ENCODE data around the gene FBXO44.
A peak's percentile ranks its signal among the peaks of the same experiment; 100 is the strongest.

The FBXO44 gene

GRCh38 chr1:11684070-11684469 is 29.4 kb downstream of the FBXO44 start:
- no peaks in the 10 kb centered on the region for H3K9me3 Mint-ChIP-seq
- DNase-seq, result no peak
- peaks cover 24% of the 10 kb centered on the region for H3K27me3 Mint-ChIP-seq
- no peak for ATAC-seq
- H3K4me3 Mint-ChIP-seq, result no peak overlapping the region
- peaks cover 23% of the 10 kb centered on the region for H3K4me1 Mint-ChIP-seq
- no peak overlapping the region for H3K27ac Mint-ChIP-seq

- Mint-ChIP-seq H3K4me3 (no peak overlapping the region), H3K4me1 (peaks cover 15% of the 10 kb centered on the region), H3K27ac (no peak overlapping the region), H3K9me3 (no peaks in the 10 kb centered on the region), H3K27me3 (peaks cover 36% of the 10 kb centered on the region)
- DNase-seq, result no peak
- ATAC-seq, result no peak
These were observed 30.6 kb downstream of the FBXO44 start for GRCh38 chr1:11685210-11685752.

GRCh38 chr1:11688506-11688905 is 33.8 kb downstream of the FBXO44 start:
- Mint-ChIP-seq H3K4me1 (peaks cover 28% of the 10 kb centered on the region), H3K4me3 (no peak overlapping the region), H3K27ac (no peak overlapping the region), H3K9me3 (no peaks in the 10 kb centered on the region), H3K27me3 (peaks cover 64% of the 10 kb centered on the region)
- DNase-seq, result no peak
- no peak for ATAC-seq

GRCh38 chr1:11690397-11691301 is 36.0 kb downstream of the FBXO44 start:
- H3K27me3 Mint-ChIP-seq, result peaks cover 72% of the 10 kb centered on the region
- ATAC-seq (no peak), DNase-seq (no peak)
- H3K9me3 Mint-ChIP-seq, result no peaks in the 10 kb centered on the region
- peak overlapping the region; percentile 29 to 80 for H3K4me3 Mint-ChIP-seq
- H3K4me1 Mint-ChIP-seq, result peaks cover 36% of the 10 kb centered on the region
- H3K27ac Mint-ChIP-seq, result no peak overlapping the region

DNA sequence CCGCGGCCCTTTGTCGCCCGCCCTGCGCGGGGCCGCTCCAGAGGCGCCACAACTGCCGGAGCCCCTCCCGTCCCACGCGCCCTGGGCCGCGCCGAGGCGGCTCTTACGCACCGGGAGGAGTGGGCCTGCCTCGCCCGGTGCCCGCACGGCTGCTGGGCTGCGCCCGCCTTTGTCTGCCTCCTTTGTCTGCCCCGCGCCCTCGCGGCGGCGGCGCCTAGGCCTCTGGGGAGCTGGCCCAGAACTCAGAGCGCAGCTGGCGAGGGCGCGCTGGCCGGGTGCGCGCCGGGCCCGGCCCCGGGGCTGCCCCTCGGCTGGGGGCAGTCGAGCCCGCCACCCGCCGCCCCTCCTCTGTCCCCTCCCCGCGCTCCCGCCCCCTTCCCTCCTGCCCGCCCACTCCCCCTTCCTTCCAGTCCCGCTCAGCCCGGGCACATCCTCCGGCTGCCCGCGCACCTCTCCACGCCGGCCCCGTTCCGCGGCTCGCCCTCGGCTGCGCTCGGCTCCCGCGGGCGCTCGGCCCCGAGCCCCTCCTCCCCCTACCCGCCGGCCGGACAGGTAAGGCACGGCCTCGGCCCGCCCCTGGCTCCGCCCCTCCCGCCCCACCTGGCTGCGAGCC is 36.7 kb downstream of the FBXO44 start, which contains the start of gene DRAXIN:
Gene DRAXIN, plus strand, starts transcription at position 409 of the 613 bp plus-strand sequence. CDS start 14,549 bp downstream, outside the sequence.
- no peak within 1 kb of the TSS for H3K27ac Mint-ChIP-seq
- DNase-seq, result no peak

DNA sequence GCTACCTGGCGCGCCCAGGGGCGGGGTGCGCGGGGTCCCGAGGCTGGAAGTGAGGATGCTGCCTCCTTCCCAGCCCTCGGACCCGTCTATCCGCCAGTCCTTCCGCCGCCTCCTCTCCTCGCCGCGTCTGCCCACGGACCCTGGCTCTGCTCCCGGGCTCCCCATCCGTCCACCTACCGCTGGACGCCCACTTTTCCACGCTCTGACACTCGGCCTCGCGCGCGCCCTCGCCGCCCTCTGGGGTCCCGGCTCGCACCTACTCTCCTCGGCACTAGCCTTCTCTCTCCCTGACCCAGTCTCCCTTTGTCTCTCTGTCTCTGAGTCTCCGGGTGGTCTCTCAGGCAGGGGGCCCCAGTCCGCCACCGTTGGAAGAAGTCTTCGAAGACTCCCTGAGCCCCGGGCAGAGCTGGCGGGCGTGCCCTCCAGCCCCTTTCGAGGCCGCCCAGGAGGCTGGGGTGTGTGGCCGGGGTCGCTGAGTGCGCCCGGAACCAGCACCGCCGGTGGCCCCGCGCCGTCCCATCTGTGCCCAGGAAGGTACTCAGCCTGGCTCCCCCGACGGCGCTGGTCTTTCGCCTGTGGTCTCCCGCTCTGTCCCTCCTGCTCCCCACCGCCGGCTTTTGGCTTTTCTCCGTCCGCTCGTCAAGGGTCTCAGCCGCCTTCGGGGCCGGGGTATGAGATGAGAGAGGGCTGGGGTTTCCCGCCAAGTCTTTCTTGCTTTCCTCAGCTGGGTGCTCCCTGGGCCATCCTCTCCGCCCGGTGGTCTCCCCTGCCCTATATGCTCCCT is 37.4 kb downstream of the FBXO44 start:
- DNase-seq (no peak), ATAC-seq (no peak)
- Mint-ChIP-seq H3K4me3 (peak overlapping the region; percentile 70 to 82), H3K27ac (no peak overlapping the region), H3K9me3 (no peaks in the 10 kb centered on the region), H3K4me1 (peaks cover 36% of the 10 kb centered on the region), H3K27me3 (peaks cover 65% of the 10 kb centered on the region)

More for the DNA sequence above, 36.7 kb downstream of the FBXO44 start, which contains the start of gene DRAXIN:
- H3K4me1 Mint-ChIP-seq, result peaks cover 36% of the 10 kb centered on the region
- H3K27me3 Mint-ChIP-seq, result peaks cover 66% of the 10 kb centered on the region
- ATAC-seq, result peak; percentile 16
- H3K4me3 Mint-ChIP-seq, result peak within 1 kb of the TSS; percentile 70 to 82
- no peaks in the 10 kb centered on the region for H3K9me3 Mint-ChIP-seq

- Mint-ChIP-seq H3K27ac (peak overlapping the region in 1 of 2 donors; percentile 7), H3K27me3 (peaks cover 58% of the 10 kb centered on the region), H3K4me3 (peak overlapping the region; percentile 24 to 52), H3K9me3 (no peaks in the 10 kb centered on the region), H3K4me1 (peaks cover 43% of the 10 kb centered on the region)
- DNase-seq (peak; percentile 57 to 76), ATAC-seq (peak; percentile 94)
These were observed 38.4 kb downstream of the FBXO44 start for GRCh38 chr1:11693024-11693590.

DNA sequence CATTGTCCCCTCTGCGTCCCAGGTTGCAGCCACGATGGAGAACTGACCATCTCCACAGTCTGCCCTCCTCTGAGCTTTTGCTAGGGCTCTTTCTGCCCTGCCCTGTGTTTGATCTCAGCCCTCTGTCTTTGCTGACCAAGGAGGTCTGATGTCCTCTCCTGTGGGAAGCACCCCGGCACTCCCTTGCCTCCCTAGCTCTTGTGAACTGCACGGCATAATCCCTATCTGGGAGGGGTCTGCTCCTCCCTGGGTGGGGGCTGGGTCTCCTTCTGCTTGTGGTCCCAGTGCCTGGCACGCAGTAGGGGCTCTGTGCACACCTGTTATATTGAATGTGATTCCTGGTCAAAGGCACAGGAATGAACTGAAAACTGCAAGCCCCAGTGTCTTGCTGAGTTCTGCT is 39.2 kb downstream of the FBXO44 start:
- no peak for ATAC-seq
- Mint-ChIP-seq H3K9me3 (no peaks in the 10 kb centered on the region), H3K4me1 (peaks cover 45% of the 10 kb centered on the region), H3K27ac (no peak overlapping the region), H3K27me3 (peaks cover 50% of the 10 kb centered on the region), H3K4me3 (no peak overlapping the region)
- no peak for DNase-seq

DNA sequence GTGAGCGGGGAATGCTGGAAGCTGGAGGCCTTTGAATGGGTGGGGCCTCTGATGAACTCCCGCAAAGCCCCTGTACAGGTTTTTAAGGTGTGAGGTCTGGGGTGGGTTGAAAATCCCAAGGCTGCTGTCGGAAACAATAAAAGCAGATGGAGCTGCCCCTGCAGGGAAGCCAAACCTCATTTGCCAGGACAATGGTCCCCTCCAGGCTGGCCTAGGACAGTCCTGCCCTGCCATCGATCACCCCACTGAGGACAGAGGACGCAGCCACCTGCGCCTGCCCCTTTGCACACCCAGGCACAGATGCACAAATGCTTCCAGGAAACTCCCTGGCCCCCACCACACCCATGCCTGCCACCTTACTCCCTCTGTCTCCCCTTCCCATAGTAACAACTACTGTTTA is 41.2 kb downstream of the FBXO44 start:
- H3K27me3 Mint-ChIP-seq, result peaks cover 31% of the 10 kb centered on the region
- no peaks in the 10 kb centered on the region for H3K9me3 Mint-ChIP-seq
- no peak overlapping the region for H3K27ac Mint-ChIP-seq
- DNase-seq (no peak), ATAC-seq (no peak)
- no peak overlapping the region for H3K4me3 Mint-ChIP-seq
- H3K4me1 Mint-ChIP-seq, result peaks cover 36% of the 10 kb centered on the region

DNA sequence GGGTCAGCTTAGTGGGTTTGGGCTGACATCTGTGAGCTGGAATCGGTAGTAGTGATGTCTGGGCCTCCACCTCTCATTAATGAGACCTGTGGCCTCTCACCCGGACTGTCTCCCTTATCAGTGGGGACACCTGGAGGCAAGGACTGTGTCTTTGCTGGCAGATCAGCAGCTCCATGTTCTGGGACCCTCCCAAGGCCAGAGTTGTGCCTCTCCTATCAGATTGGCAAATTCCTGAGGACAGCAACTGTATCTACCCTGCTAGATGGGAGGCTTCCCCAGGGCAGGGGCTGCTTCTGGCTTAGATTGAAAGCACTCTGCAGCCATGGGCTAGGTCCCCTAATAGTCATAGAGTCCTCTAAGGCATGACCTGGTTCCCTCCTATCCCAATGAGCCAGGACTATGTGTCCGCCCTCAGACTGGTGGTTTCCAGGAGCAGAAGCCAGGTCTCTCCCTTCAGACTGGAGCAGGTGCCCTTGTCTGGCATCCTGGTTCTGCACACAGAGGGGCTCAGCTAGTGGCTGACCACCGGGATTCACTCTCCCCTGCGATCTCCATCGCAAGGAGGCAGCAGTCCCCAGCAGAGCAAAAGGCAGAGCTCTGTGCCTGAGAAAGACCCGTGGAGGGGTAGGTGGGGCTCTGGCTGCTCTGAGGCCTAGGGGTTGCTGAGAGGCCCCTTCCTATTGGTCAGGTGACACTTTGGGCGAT is 42.7 kb downstream of the FBXO44 start:
- H3K4me1 Mint-ChIP-seq, result peaks cover 28% of the 10 kb centered on the region
- H3K9me3 Mint-ChIP-seq, result no peaks in the 10 kb centered on the region
- no peak overlapping the region for H3K27ac Mint-ChIP-seq

GRCh38 chr1:11697893-11698210 is 43.2 kb downstream of the FBXO44 start:
- Mint-ChIP-seq H3K4me1 (peaks cover 23% of the 10 kb centered on the region), H3K4me3 (no peak overlapping the region), H3K27ac (no peak overlapping the region), H3K9me3 (no peaks in the 10 kb centered on the region), H3K27me3 (peaks cover 15% of the 10 kb centered on the region)
- DNase-seq (no peak), ATAC-seq (no peak)

More for the DNA sequence above, 42.7 kb downstream of the FBXO44 start:
- ATAC-seq, result no peak
- Mint-ChIP-seq H3K27me3 (peaks cover 20% of the 10 kb centered on the region), H3K4me3 (no peak overlapping the region)
- no peak for DNase-seq

DNA sequence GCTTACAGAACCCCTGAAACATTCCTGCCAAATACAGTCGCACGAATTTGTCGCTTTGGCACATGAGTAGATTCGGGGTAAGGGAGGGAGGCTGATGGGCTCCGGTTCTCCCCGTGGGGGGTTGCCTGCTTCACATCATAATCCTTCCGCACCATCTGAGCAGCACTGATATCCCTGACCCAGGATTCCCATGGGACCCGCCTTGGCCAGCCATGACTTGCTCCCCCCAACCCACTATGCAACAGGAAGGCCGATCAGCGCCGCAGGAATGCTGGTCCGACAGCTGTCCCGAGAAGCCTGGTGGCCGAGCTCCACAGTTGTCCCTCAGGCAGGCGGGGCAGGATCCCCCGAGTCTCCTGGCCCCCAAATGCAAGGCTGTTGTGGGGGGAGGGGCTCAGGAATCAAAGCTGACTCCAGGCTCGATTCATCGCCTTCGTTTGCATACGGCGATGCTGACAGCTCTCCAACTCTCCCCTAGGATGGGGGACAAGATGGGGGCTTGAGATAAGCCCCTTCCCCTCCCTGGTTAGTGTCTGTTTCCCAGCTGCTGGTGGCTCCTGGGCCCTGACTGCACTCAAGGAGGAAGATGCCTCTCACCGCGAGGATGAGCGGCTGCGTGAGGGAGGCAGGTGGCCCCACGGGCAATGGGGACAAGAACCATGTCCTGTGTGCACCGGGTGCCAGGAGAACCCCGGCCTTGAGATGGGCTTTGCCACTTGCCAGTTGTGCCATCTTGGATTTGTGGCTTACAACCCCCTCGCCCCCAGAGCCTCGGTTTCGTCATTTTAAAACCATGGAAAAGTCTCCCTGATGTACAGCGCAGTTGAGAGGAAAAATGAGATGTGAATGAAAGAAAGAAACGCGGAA is 46.2 kb downstream of the FBXO44 start:
- H3K4me3 Mint-ChIP-seq, result no peak overlapping the region
- no peaks in the 10 kb centered on the region for H3K9me3 Mint-ChIP-seq
- H3K4me1 Mint-ChIP-seq, result peaks cover 18% of the 10 kb centered on the region
- ATAC-seq, result no peak
- peaks cover 8% of the 10 kb centered on the region for H3K27me3 Mint-ChIP-seq
- no peak overlapping the region for H3K27ac Mint-ChIP-seq
- no peak for DNase-seq

DNA sequence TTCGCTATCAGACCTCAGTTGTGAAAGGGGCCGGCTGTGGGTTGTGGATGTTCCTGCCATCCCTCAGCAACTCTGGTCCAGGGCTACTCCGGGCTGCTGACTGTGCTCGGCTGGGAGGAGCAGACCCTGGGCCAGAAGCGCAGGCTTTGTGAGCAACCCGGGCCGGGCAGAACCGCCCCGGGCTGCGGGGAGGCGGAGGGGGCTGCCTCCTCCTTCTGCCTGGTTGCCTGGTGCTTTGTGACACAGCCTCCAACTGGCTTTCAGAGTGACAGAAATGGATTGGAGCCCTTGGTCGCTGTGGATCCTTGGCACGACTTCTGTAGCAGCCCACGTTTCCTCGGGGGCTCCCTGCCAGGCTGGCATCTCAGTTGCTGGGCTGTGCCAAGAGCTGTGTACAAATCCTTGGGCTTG is 46.9 kb downstream of the FBXO44 start:
- Mint-ChIP-seq H3K27me3 (peaks cover 8% of the 10 kb centered on the region), H3K4me1 (peaks cover 18% of the 10 kb centered on the region), H3K27ac (no peak overlapping the region), H3K4me3 (no peak overlapping the region), H3K9me3 (no peaks in the 10 kb centered on the region)
- no peak for ATAC-seq
- DNase-seq, result no peak

Data from stimulated activated naive CD8-positive, alpha-beta T cell treated with anti-CD3 and anti-CD28 coated beads, Interleukin-15, amount 100 ng/mL, for 72 hours (primary cell).